Uterus (tissue), 2 donors: ENCODE results near the gene FSCN2.

Experiments
- POLR2A ChIP-seq, 2 donors: fragments of 450-650 bp; IDR thresholded peaks; one replicate each; pipeline ENCODE4 v1.6.1; 2016; ENCODE audit warnings: antibody characterized with exemption in 2 of 2, mild to moderate bottlenecking in 1 of 2, moderate library complexity in 1 of 2
- TF ChIP-seq, protein P1 (sequence below), 4 experiments: fragments of 200-600 bp in 2 of 4; fragments of 450-650 bp in 2 of 4; sonication (generic) in 2 of 4; IDR thresholded peaks; one replicate each; pipeline ENCODE4 v1.5.1; 2016 to 2019; ENCODE audit warnings: antibody characterized with exemption in 4 of 4, mild to moderate bottlenecking in 2 of 4, moderate library complexity in 1 of 4

DNA sequence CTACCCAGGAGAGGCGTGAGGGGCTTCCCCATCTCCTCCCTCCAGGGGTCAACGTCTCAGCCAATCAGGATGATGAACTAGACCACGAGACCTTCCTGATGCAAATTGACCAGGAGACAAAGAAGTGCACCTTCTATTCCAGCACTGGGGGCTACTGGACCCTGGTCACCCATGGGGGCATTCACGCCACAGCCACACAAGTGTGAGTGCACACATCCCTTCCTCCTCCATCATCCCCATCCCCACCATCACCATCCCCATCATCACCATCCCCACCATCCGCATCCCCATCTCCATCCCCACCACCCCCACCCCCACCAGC lies 6.8 kb downstream of the FSCN2 start:
- TF ChIP-seq, protein P1, sequence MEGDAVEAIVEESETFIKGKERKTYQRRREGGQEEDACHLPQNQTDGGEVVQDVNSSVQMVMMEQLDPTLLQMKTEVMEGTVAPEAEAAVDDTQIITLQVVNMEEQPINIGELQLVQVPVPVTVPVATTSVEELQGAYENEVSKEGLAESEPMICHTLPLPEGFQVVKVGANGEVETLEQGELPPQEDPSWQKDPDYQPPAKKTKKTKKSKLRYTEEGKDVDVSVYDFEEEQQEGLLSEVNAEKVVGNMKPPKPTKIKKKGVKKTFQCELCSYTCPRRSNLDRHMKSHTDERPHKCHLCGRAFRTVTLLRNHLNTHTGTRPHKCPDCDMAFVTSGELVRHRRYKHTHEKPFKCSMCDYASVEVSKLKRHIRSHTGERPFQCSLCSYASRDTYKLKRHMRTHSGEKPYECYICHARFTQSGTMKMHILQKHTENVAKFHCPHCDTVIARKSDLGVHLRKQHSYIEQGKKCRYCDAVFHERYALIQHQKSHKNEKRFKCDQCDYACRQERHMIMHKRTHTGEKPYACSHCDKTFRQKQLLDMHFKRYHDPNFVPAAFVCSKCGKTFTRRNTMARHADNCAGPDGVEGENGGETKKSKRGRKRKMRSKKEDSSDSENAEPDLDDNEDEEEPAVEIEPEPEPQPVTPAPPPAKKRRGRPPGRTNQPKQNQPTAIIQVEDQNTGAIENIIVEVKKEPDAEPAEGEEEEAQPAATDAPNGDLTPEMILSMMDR (IDR thresholded peaks at IDR 0.05), result no peak
- no peak for TF ChIP-seq POLR2A (IDR thresholded peaks at IDR 0.05)
